ENCODE results near the gene KDM4B. TPM values are rescaled to one million over a fixed set of nuclear protein-coding genes. Genes with fewer than 3 reads are reported as not detected.

KDM4B gene
- polyA plus RNA-seq, 1 of the 3 experiments (the other 2 are of a cell fraction), result 12.2 TPM

- no peak overlapping the region for H2AFZ ChIP-seq (ENCODE audit: low read depth)
- TF ChIP-seq ELF1 (IDR thresholded peaks at IDR 0.05) (no peak), RFX5 (IDR thresholded peaks at IDR 0.05; ENCODE audit: low read length) (no peak), IRF3 (IDR thresholded peaks at IDR 0.05; ENCODE audit: low read depth, low read length) (no peak), RCOR1 (IDR thresholded peaks at IDR 0.05; ENCODE audit: low read length) (no peak), EP300 (IDR thresholded peaks at IDR 0.05; ENCODE audit: borderline replicate concordance in 1 of 2, low read depth in 1 of 2, low read length in 1 of 2) (no peak), MAX (IDR thresholded peaks at IDR 0.05; ENCODE audit: low read depth) (no peak), FOXJ3 (CRISPR knock-in tag; IDR thresholded peaks at IDR 0.05) (no peak), FOSL2 (IDR thresholded peaks at IDR 0.05; ENCODE audit: borderline replicate concordance, low read depth) (no peak), JUND (IDR thresholded peaks at IDR 0.05) (no peak), ZBTB33 (IDR thresholded peaks at IDR 0.05; ENCODE audit: borderline replicate concordance, low read depth) (no peak), NFIC (IDR thresholded peaks at IDR 0.05; ENCODE audit: borderline replicate concordance) (no peak), SMC3 (IDR thresholded peaks at IDR 0.05; ENCODE audit: low read depth, low read length) (no peak), CTCF (IDR thresholded peaks at IDR 0.05) (no peak), USF1 (IDR thresholded peaks at IDR 0.05; ENCODE audit: borderline replicate concordance, low read depth) (no peak), POLR2AphosphoS5 (IDR thresholded peaks at IDR 0.05; ENCODE audit: low read depth, low read length) (no peak)
- POLR2A ChIA-PET, result no interaction called here
- WGBS (ENCODE audit: low lambda C conversion rate), result 84% methylated on average over 8 of the region's 22 CpGs
- no peaks in the 10 kb centered on the region for H3K9me2 ChIP-seq
- no peaks in the 10 kb centered on the region for H3K27me3 ChIP-seq (ENCODE audit: insufficient read depth)
- H3F3A ChIP-seq (replicated peaks; ENCODE audit: insufficient read depth), result no peaks in the 10 kb centered on the region
- H3K36me3 ChIP-seq (replicated peaks in 1 of 2; ENCODE audit: control insufficient read depth in 1 of 2, insufficient read depth in 2 of 2, low read length in 1 of 2), result peaks cover 6 to 66% of the 10 kb centered on the region in 2 experiments
- H3K4me3 ChIP-seq (ENCODE audit: low read depth in 2 of 2, low read length in 1 of 2), result no peak overlapping the region
- no peaks in the 10 kb centered on the region for H4K20me1 ChIP-seq (ENCODE audit: insufficient read depth)
- no peaks in the 10 kb centered on the region for H3K9me3 ChIP-seq
- no peak overlapping the region for H3K9ac ChIP-seq
- DNase-seq, result no peak
- H3K27ac ChIP-seq (ENCODE audit: low read depth in 2 of 2, low read length in 1 of 2), result no peak overlapping the region
- CTCF ChIA-PET, result interaction anchor here (0.7 to 1.0 kb wide), 3 partner anchors 9 to 88 kb away, joined by 3 read pairs; no protein-coding TSS in a partner anchor
- peaks cover 0 to 13% of the 10 kb centered on the region in 2 experiments; a peak in 1 of 4 replicates for H3K4me1 ChIP-seq (ENCODE audit: control insufficient read depth in 1 of 2, insufficient read depth in 2 of 2, low read depth in 1 of 2, low read length in 1 of 2)
- H3K4me2 ChIP-seq, result no peak overlapping the region
- no peaks in the 10 kb centered on the region for H3K79me2 ChIP-seq (ENCODE audit: insufficient read depth)
Measured at GRCh38 chr19:5137114-5137513, 168.2 kb downstream of the KDM4B start.
